Measurements from ENCODE around the gene NRCAM.
"Not testable (repeated sequence)": the region's sequence is repeated elsewhere in the genome, so short reads cannot be mapped to it uniquely, and the experiment has no call there.

The NRCAM gene

DNA sequence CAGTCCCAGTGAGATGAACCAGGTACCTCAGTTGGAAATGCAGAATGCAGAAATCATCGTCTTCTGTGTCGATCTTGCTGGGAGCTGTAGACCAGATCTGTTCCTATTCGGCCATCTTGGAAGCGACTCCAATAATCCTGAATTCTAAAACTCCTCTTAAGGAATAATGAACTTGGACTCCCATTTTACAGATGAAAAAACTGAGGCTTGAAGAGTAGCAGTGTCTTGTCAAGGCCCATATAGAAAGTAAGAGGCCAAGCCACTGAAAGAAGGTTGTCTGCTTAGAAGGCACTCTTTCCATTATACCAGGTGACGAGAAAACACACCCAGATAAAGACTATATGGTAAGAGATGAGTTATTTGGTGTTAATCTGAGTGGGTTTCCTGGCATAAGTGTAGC lies 177.5 kb downstream of the NRCAM start:
- no peak overlapping the region for H3K4me2 ChIP-seq (ENCODE audit: low read length)
- peaks cover 25% of the 10 kb centered on the region for H3K79me2 ChIP-seq (ENCODE audit: low read length)
- TF ChIP-seq EZH2phosphoT487 (IDR thresholded peaks at IDR 0.05; ENCODE audit: low read depth), result no peak
- TF ChIP-seq, protein P1, sequence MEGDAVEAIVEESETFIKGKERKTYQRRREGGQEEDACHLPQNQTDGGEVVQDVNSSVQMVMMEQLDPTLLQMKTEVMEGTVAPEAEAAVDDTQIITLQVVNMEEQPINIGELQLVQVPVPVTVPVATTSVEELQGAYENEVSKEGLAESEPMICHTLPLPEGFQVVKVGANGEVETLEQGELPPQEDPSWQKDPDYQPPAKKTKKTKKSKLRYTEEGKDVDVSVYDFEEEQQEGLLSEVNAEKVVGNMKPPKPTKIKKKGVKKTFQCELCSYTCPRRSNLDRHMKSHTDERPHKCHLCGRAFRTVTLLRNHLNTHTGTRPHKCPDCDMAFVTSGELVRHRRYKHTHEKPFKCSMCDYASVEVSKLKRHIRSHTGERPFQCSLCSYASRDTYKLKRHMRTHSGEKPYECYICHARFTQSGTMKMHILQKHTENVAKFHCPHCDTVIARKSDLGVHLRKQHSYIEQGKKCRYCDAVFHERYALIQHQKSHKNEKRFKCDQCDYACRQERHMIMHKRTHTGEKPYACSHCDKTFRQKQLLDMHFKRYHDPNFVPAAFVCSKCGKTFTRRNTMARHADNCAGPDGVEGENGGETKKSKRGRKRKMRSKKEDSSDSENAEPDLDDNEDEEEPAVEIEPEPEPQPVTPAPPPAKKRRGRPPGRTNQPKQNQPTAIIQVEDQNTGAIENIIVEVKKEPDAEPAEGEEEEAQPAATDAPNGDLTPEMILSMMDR (IDR thresholded peaks at IDR 0.05; ENCODE audit: low read depth, low read length), result no peak
- H3K36me3 ChIP-seq (replicated peaks; ENCODE audit: low read depth, low read length), result peaks cover 14% of the 10 kb centered on the region
- H2AFZ ChIP-seq (ENCODE audit: low read depth, low read length), result no peak overlapping the region
- no peaks in the 10 kb centered on the region for H3K4me1 ChIP-seq (ENCODE audit: low read length)
- H3K27ac ChIP-seq (ENCODE audit: low read length), result no peak overlapping the region
- H3K9me3 ChIP-seq (ENCODE audit: insufficient read depth, low read length), result no peaks in the 10 kb centered on the region
- H3K27me3 ChIP-seq (ENCODE audit: low read depth, low read length), result no peaks in the 10 kb centered on the region
- H4K20me1 ChIP-seq (ENCODE audit: insufficient read depth, low read length), result no peaks in the 10 kb centered on the region
- H3K9ac ChIP-seq (ENCODE audit: low read length), result no peak overlapping the region
- H3K4me3 ChIP-seq (ENCODE audit: low read length), result no peak overlapping the region

DNA sequence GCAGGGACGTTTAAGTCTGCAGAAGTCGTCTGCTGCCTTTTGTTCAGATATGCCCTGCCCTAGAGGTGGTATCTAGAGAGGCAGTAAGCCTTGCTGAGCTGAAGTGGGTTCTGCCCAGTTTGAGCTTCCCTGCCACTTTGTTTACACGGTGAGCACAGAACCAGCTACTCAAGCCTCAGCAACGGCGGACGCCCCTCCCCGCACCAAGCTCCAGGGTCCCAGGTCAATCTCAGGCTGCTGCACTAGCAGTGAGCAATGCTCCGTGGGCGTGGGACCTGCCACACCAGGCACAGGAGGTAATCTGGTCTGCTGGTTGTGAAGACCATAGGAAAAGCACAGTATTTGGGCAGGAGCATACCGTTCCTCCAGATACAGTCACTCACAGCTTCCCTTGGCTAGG lies 178.0 kb downstream of the NRCAM start:
- Histone ChIP-seq H4K20me1 (ENCODE audit: insufficient read depth, low read length) (no peaks in the 10 kb centered on the region), H3K4me1 (ENCODE audit: low read length) (no peaks in the 10 kb centered on the region), H3K4me3 (ENCODE audit: low read length) (no peak overlapping the region), H2AFZ (ENCODE audit: low read depth, low read length) (no peak overlapping the region), H3K9me3 (ENCODE audit: insufficient read depth, low read length) (no peaks in the 10 kb centered on the region), H3K79me2 (ENCODE audit: low read length) (peaks cover 20% of the 10 kb centered on the region), H3K9ac (ENCODE audit: low read length) (no peak overlapping the region), H3K4me2 (ENCODE audit: low read length) (no peak overlapping the region), H3K27ac (ENCODE audit: low read length) (no peak overlapping the region), H3K36me3 (replicated peaks; ENCODE audit: low read depth, low read length) (peaks cover 14% of the 10 kb centered on the region), H3K27me3 (ENCODE audit: low read depth, low read length) (no peaks in the 10 kb centered on the region)
- no peak for TF ChIP-seq EZH2phosphoT487 (IDR thresholded peaks at IDR 0.05; ENCODE audit: low read depth)
- TF ChIP-seq, protein P1 (IDR thresholded peaks at IDR 0.05; ENCODE audit: low read depth, low read length), result no peak

DNA sequence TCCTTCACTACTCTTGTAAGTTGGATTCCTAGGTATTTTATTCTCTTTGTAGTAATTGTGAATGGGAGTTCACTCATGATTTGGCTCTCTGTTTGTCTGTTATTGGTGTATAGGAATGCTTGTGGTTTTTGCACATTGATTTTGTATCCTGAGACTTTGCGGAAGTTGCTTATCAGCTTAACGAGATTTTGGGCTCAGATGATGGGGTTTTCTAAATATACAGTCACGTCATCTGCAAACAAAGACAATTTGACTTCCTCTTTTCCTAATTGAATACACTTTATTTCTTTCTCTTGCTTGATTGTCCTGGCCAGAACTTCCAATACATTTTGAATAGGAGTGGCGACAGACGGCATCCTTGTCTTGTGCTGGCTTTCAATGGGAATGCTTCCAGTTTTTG lies 181.8 kb downstream of the NRCAM start:
- peaks cover 11% of the 10 kb centered on the region for H3K36me3 ChIP-seq (replicated peaks; ENCODE audit: low read depth, low read length)
- H2AFZ ChIP-seq (ENCODE audit: low read depth, low read length); H4K20me1 ChIP-seq (ENCODE audit: insufficient read depth, low read length); H3K4me3 ChIP-seq (ENCODE audit: low read length); H3K4me1 ChIP-seq (ENCODE audit: low read length); H3K27ac ChIP-seq (ENCODE audit: low read length); H3K79me2 ChIP-seq (ENCODE audit: low read length); H3K9ac ChIP-seq (ENCODE audit: low read length); H3K4me2 ChIP-seq (ENCODE audit: low read length); H3K9me3 ChIP-seq (ENCODE audit: insufficient read depth, low read length); H3K27me3 ChIP-seq (ENCODE audit: low read depth, low read length): not testable (repeated sequence)

DNA sequence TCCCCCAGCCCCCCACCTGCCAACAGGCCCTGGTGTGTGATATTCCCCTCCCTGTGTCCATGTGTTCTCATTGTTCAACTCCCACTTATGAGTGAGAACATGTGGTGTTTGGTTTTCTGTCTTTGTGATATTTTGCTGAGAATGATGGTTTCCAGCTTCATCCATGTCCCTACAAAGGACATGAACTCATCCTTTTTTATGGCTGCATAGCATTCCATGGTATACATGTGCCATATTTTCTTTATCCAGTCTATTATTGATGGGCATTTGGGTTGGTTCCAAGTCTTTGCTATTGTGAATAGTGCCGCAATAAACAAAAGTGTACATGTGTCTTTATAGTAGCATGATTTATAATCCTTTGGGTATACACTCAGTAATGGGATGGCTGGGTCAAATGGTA lies 183.3 kb downstream of the NRCAM start:
- H3K4me1 ChIP-seq (ENCODE audit: low read length); H3K4me3 ChIP-seq (ENCODE audit: low read length); H3K36me3 ChIP-seq (replicated peaks; ENCODE audit: low read depth, low read length); H3K4me2 ChIP-seq (ENCODE audit: low read length); H4K20me1 ChIP-seq (ENCODE audit: insufficient read depth, low read length); H3K27me3 ChIP-seq (ENCODE audit: low read depth, low read length); H3K79me2 ChIP-seq (ENCODE audit: low read length); H3K9me3 ChIP-seq (ENCODE audit: insufficient read depth, low read length); H2AFZ ChIP-seq (ENCODE audit: low read depth, low read length); H3K27ac ChIP-seq (ENCODE audit: low read length); H3K9ac ChIP-seq (ENCODE audit: low read length): not testable (repeated sequence)

DNA sequence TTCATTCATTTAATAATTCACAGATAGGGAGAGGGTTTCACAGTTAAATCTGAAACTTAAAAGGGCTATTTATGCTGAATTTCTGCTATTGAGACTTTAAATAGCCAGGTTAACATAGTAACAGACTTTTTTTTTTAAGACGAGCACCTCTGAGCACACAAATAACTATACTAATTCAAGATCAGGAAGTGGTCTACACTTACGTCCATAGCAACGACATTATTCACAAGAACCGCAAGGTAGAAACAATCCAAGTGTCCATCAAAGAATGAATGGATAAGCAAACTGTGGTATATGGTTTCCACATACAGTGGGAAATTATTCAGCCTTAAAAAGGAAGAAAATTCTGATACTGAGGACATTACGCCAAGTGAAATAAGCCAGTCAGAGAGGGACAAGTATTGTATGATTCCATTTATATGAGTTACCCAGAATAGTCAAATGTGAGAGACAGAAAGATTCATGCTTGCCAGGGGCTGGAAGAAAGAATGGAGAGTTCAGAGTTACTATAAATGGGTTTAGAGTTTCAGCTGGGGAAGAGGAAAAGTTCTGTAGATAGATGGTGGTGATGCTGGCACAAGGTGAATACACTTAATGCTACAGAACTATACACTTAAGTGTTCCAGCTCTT lies 185.7 kb downstream of the NRCAM start:
- Histone ChIP-seq H3K4me2 (ENCODE audit: low read length) (no peak overlapping the region), H3K27ac (ENCODE audit: low read length) (no peak overlapping the region), H3K4me3 (ENCODE audit: low read length) (no peak overlapping the region), H4K20me1 (ENCODE audit: insufficient read depth, low read length) (no peaks in the 10 kb centered on the region), H3K9me3 (ENCODE audit: insufficient read depth, low read length) (no peaks in the 10 kb centered on the region), H3K36me3 (replicated peaks; ENCODE audit: low read depth, low read length) (no peaks in the 10 kb centered on the region), H3K9ac (ENCODE audit: low read length) (no peak overlapping the region), H3K27me3 (ENCODE audit: low read depth, low read length) (no peaks in the 10 kb centered on the region), H2AFZ (ENCODE audit: low read depth, low read length) (no peak overlapping the region), H3K4me1 (ENCODE audit: low read length) (no peaks in the 10 kb centered on the region), H3K79me2 (ENCODE audit: low read length) (peaks cover 10% of the 10 kb centered on the region)
- TF ChIP-seq EZH2phosphoT487 (IDR thresholded peaks at IDR 0.05; ENCODE audit: low read depth), result no peak
- TF ChIP-seq, protein P1 (IDR thresholded peaks at IDR 0.05; ENCODE audit: low read depth, low read length), result no peak

All from OCI-LY3 (cell line).